ENCODE data around the gene XIRP2. TPM values are rescaled to one million over a fixed set of nuclear protein-coding genes. Genes with fewer than 3 reads are reported as not detected.

XIRP2 gene
- total RNA-seq, 1 experiment from 2014 or later, result not detected

DNA sequence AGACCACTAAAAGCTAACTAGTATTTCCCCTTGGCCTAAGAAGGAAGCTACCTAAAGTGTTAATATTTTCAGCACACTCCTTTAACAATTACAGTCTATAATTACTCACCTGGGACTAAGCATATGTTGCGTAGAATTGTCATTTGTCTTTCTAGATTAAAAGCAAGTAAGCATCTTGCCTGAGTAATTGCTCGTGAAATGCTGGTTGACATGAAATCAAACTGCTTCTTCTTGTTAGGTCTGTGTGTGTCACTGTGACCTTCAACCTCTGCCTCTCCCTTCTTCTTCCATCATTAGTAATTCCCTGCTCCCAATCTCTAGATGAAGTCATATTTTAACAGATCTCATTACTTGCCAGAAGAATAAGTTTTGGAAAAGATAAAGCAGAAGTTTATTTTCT, 212.2 kb downstream of the XIRP2 start:
- no peaks in the 10 kb centered on the region for H4K20me1 ChIP-seq (ENCODE audit: insufficient read depth)
- no peak overlapping the region for H3K27ac ChIP-seq (ENCODE audit: low read depth, low read length)
- H2AFZ ChIP-seq (ENCODE audit: low read depth, low read length, poor library complexity, severe bottlenecking), result no peak overlapping the region
- DNase-seq (ENCODE audit: low read depth, low spot score) (no peak), ATAC-seq (no peak)
- no peak for TF ChIP-seq JUND (IDR thresholded peaks at IDR 0.05)
- no peak for TF ChIP-seq ELF1 (IDR thresholded peaks at IDR 0.05; ENCODE audit: borderline replicate concordance, low read depth)
- TF ChIP-seq YY1 (IDR thresholded peaks at IDR 0.05; ENCODE audit: extremely low read depth, insufficient replicate concordance, low read depth, low read length), result no peak
- TF ChIP-seq ZNF274 (IDR thresholded peaks at IDR 0.05; ENCODE audit: low read depth, low read length), result no peak
- TF ChIP-seq CBX3 (IDR thresholded peaks at IDR 0.05; ENCODE audit: low read depth), result no peak
- TF ChIP-seq POLR2A (IDR thresholded peaks at IDR 0.05; ENCODE audit: borderline replicate concordance, extremely low read depth, insufficient read depth, insufficient read length), result no peak
- no peak for TF ChIP-seq SRF (IDR thresholded peaks at IDR 0.05; ENCODE audit: low read depth)
- no peak for TF ChIP-seq FOSL1 (IDR thresholded peaks at IDR 0.05; ENCODE audit: low read depth)
- TF ChIP-seq ATF3 (IDR thresholded peaks at IDR 0.05), result no peak
- TF ChIP-seq, protein P1, sequence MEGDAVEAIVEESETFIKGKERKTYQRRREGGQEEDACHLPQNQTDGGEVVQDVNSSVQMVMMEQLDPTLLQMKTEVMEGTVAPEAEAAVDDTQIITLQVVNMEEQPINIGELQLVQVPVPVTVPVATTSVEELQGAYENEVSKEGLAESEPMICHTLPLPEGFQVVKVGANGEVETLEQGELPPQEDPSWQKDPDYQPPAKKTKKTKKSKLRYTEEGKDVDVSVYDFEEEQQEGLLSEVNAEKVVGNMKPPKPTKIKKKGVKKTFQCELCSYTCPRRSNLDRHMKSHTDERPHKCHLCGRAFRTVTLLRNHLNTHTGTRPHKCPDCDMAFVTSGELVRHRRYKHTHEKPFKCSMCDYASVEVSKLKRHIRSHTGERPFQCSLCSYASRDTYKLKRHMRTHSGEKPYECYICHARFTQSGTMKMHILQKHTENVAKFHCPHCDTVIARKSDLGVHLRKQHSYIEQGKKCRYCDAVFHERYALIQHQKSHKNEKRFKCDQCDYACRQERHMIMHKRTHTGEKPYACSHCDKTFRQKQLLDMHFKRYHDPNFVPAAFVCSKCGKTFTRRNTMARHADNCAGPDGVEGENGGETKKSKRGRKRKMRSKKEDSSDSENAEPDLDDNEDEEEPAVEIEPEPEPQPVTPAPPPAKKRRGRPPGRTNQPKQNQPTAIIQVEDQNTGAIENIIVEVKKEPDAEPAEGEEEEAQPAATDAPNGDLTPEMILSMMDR (IDR thresholded peaks at IDR 0.05 in 2 of 3, conservative IDR thresholded peaks at IDR 0.05 in 1 of 3; ENCODE audit: borderline replicate concordance in 1 of 3, insufficient read depth in 1 of 3, low read depth in 2 of 3, low read length in 2 of 3), result no peak
- TF ChIP-seq TCF7L2 (IDR thresholded peaks at IDR 0.05; ENCODE audit: borderline replicate concordance, extremely low read depth, insufficient read depth, insufficient read length), result no peak
- TF ChIP-seq, protein P2, sequence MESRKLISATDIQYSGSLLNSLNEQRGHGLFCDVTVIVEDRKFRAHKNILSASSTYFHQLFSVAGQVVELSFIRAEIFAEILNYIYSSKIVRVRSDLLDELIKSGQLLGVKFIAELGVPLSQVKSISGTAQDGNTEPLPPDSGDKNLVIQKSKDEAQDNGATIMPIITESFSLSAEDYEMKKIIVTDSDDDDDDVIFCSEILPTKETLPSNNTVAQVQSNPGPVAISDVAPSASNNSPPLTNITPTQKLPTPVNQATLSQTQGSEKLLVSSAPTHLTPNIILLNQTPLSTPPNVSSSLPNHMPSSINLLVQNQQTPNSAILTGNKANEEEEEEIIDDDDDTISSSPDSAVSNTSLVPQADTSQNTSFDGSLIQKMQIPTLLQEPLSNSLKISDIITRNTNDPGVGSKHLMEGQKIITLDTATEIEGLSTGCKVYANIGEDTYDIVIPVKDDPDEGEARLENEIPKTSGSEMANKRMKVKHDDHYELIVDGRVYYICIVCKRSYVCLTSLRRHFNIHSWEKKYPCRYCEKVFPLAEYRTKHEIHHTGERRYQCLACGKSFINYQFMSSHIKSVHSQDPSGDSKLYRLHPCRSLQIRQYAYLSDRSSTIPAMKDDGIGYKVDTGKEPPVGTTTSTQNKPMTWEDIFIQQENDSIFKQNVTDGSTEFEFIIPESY (IDR thresholded peaks at IDR 0.05; ENCODE audit: extremely low read depth, insufficient replicate concordance, low read length), result no peak
- TF ChIP-seq POLR2AphosphoS5 (IDR thresholded peaks at IDR 0.05; ENCODE audit: low read depth, low read length), result no peak
- no peak for TF ChIP-seq SP1 (IDR thresholded peaks at IDR 0.05; ENCODE audit: low read depth)
- intact Hi-C loops (cut with micrococcal nuclease), result no loop called here
- ChIA-PET RAD21 (ENCODE audit: low non-redundant PET in 1 of 2, low total read pairs in 2 of 2, uncharacterized antibody in 2 of 2, unreplicated experiment in 2 of 2) (no interaction called here), POLR2A (no interaction called here), CTCF (no interaction called here)
- H3K4me2 ChIP-seq (ENCODE audit: low read length), result no peak overlapping the region
- no peaks in the 10 kb centered on the region for H3K79me2 ChIP-seq (ENCODE audit: insufficient read depth, low read length)
- no peaks in the 10 kb centered on the region for H3K9me2 ChIP-seq (ENCODE audit: insufficient read depth)
- BruUV-seq (replicated peaks), result no TSS peak
- no peaks in the 10 kb centered on the region for H3K36me3 ChIP-seq (ENCODE audit: control insufficient read depth in 1 of 2, insufficient read depth in 2 of 2, low read length in 2 of 2)
- H3K27me3 ChIP-seq (ENCODE audit: insufficient read depth, low read length), result no peaks in the 10 kb centered on the region
- no peak overlapping the region for H3K9ac ChIP-seq (ENCODE audit: low read length)
- H3K4me1 ChIP-seq (ENCODE audit: control insufficient read depth in 1 of 2, insufficient read depth in 2 of 2, low read length in 2 of 2), result no peaks in the 10 kb centered on the region
- no peaks in the 10 kb centered on the region for H3K9me3 ChIP-seq (ENCODE audit: control insufficient read depth in 1 of 2, insufficient read depth in 1 of 2, low read depth in 1 of 2, low read length in 2 of 2)
- no peak overlapping the region for H3K4me3 ChIP-seq (replicated peaks in 1 of 2; ENCODE audit: low read depth in 1 of 2, low read length in 2 of 2)
